ENCODE data around the gene PYDC2.

PYDC2 gene

DNA sequence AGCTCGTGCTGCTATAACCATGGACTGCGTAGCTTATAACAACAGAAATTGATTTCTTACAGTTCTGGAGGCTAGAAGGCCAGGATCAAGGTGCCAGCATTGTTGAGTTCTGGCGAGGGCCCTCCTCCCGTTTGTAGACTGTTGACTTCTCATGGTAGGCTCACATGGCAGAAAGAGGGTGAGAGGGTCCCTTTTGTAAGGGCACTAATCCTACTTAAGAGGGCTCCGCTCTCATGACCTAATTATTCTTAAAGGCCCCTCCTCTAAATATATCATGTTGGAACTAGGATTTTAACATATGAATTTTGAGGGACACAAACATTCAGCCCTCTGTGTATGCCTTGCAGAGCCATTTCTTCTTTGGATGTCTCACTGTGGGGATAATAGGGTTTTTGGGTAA, 28.8 kb upstream of the PYDC2 start:
- TF ChIP-seq, protein P1, sequence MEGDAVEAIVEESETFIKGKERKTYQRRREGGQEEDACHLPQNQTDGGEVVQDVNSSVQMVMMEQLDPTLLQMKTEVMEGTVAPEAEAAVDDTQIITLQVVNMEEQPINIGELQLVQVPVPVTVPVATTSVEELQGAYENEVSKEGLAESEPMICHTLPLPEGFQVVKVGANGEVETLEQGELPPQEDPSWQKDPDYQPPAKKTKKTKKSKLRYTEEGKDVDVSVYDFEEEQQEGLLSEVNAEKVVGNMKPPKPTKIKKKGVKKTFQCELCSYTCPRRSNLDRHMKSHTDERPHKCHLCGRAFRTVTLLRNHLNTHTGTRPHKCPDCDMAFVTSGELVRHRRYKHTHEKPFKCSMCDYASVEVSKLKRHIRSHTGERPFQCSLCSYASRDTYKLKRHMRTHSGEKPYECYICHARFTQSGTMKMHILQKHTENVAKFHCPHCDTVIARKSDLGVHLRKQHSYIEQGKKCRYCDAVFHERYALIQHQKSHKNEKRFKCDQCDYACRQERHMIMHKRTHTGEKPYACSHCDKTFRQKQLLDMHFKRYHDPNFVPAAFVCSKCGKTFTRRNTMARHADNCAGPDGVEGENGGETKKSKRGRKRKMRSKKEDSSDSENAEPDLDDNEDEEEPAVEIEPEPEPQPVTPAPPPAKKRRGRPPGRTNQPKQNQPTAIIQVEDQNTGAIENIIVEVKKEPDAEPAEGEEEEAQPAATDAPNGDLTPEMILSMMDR (IDR thresholded peaks at IDR 0.05; ENCODE audit: control extremely low read depth, extremely low read depth, low read depth, missing control alignments): no peak
- no peak for DNase-seq (ENCODE audit: extremely low spot score)
- CTCF ChIA-PET: no interaction called here
- POLR2A ChIA-PET: no interaction called here

DNA sequence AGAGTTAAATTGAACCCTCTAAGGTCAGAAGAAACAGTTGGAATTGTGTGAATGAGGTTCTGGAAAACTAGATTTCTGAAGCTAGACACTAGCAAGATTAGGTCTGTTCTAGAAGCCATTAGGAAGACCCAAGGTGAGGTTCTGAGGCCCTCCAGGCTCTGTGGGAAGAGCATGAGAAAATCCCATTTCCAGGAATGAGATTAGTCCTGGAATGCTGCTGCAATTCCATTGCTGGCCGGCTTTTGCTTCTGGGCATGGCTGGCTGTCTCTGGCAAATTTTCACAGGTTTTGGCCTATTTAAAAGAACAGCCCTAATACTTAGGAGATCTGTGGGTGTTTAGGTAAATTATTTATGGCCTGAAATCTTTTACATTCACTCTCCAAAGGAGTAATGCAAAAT, 26.9 kb upstream of the PYDC2 start:
- ChIA-PET CTCF (no interaction called here), POLR2A (no interaction called here)
- DNase-seq (ENCODE audit: extremely low spot score): no peak
- TF ChIP-seq, protein P1 (IDR thresholded peaks at IDR 0.05; ENCODE audit: control extremely low read depth, extremely low read depth, low read depth, missing control alignments): no peak

DNA sequence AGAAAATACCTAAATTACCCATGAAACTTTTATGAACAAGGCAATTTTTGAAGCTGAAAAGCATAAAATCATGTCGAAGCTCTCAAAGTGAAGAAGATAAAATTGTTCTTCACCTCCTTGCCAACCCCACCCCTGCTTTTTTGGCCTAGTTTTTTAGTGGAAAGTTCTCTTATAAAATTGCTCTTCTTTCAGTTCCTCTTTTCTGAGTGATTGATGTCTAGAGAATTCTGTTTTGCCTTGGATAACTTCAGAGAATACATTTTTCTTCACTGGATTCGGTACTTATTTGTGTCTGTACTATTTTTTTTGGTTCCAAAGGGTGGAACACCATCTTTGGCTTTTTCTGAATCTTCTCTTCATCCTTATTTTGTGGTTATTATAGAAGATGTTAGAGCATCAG, 25.0 kb upstream of the PYDC2 start:
- TF ChIP-seq, protein P1 (IDR thresholded peaks at IDR 0.05; ENCODE audit: control extremely low read depth, extremely low read depth, low read depth, missing control alignments): no peak
- ChIA-PET POLR2A (no interaction called here), CTCF (no interaction called here)
- DNase-seq (ENCODE audit: extremely low spot score): no peak

DNA sequence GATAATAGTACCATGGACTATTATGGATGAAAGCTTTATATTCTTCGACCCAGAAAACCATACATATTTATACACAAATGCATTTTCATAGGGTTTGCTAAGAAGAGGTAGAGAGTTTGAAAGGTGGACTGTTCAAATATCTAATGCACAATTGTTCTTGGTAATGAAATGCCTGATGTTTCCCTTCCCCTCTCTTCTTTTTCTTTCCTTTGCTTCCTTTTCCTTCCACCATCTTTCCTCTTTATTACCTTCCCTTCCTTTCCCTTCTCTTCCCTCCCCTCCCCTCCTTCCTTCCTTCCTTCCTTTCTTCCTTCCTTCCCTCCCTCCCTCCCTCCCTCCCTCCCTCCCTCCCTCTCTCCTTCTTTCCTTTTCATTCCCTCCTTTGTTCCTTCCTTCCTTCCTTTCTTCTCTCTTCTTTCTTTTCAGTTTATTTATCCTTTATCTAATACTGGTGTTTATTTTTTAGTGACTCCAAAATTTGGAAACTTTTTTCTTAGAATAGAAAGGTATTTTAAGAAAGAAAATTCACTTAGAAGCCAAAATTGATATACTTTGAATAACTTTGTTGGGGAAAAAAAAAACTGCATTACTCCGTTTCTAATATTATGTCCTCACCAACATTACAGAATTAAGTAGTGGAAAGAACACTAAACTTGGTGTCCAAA, 22.7 kb upstream of the PYDC2 start:
- DNase-seq (ENCODE audit: extremely low spot score): no peak
- ChIA-PET CTCF (no interaction called here), POLR2A (no interaction called here)
- TF ChIP-seq, protein P1 (IDR thresholded peaks at IDR 0.05; ENCODE audit: control extremely low read depth, extremely low read depth, low read depth, missing control alignments): no peak

DNA sequence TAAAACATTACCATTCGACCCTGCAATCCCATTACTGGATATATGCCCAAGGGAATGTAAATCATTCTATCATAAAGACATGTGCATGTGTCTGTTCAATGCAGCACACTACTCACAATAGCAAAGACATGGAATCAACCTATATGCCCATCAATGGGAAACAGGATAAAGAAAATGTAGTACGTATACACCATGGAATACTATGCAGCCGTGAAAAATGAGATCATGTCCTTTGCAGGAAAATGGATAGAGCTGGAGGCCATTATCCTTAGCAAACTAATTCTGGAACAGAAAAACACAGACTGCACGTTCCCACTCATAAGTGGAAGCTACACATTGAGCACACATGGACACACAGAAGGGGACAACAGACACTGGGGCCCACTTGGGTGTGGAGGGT, 20.4 kb upstream of the PYDC2 start:
- POLR2A ChIA-PET: no interaction called here
- DNase-seq (ENCODE audit: extremely low spot score): no peak
- CTCF ChIA-PET: interaction anchor here (1.7 kb wide), 1 partner anchor 7 kb away, joined by 4 read pairs; no protein-coding TSS in a partner anchor
- TF ChIP-seq, protein P1 (IDR thresholded peaks at IDR 0.05; ENCODE audit: control extremely low read depth, extremely low read depth, low read depth, missing control alignments): no peak

DNA sequence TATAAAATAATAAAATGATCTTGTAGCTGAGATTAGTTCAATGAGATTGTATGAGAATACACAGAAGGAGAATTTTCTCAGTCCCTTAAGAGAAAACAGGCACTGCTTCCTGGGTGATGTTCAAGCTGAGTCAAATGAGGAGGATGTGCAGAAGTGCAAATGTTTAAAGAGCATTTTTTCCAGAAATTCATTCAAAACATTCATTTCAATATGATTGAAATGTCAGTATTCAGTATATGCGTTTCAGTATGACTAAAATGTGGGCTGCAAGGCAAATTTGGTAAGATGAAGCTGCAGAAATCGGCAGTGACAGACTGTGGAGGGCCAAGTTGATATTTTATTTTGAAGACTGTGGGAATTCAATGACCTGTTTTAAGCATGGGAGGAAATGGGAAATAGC, 19.3 kb upstream of the PYDC2 start:
- POLR2A ChIA-PET: no interaction called here
- CTCF ChIA-PET: interaction anchor here (0.9 to 1.7 kb wide), 3 partner anchors 8 to 28 kb away, joined by 3 to 4 read pairs (median 3); no protein-coding TSS in a partner anchor
- TF ChIP-seq, protein P1 (IDR thresholded peaks at IDR 0.05; ENCODE audit: control extremely low read depth, extremely low read depth, low read depth, missing control alignments): no peak
- no peak for DNase-seq (ENCODE audit: extremely low spot score)

Data from GM10248 (cell line).